HCT116 (cell line): ENCODE data around the gene CD320. TPM values are rescaled to one million over a fixed set of nuclear protein-coding genes. Genes with fewer than 3 reads are reported as not detected.

Experiments used
- ATAC-seq: fragments of 200-7000 bp; cut with Tn5 transposase; 2 replicates; pipeline ENCODE4 v1.9.1; 2020; ENCODE audit warnings: mild to moderate bottlenecking, moderate library complexity
- BruUV-seq: library from RNA; stranded (reverse); fragments of 400-500 nt; replicated peaks from 2 replicates; lab custom pipeline; 2021; lab: Mats Ljungman, UMichigan
- CTCF ChIA-PET: fragments of 300-600 bp; sonication (Branson Sonifier 250); formaldehyde crosslinking; loops from one replicate; lab custom pipeline; 2021; ENCODE audit warnings: antibody characterized with exemption; lab: Charles Lee
- POLR2A ChIA-PET: fragments of 300-600, 350-600 bp; sonication (Branson Sonifier 250); formaldehyde crosslinking; loops from one replicate; lab custom pipeline; 2021; ENCODE audit warnings: antibody characterized with exemption; lab: Charles Lee
- RAD21 ChIA-PET, 2 experiments: fragments of 300-600 bp; sonication (Branson Sonifier 250); formaldehyde crosslinking; loops; one replicate each; lab custom pipeline; 2023; ENCODE audit warnings: low total read pairs in 2 of 2; ENCODE audit not compliant: uncharacterized antibody in 2 of 2, unreplicated experiment in 2 of 2, low non-redundant PET in 1 of 2; lab: Charles Lee
- DNase-seq: peaks from one replicate; pipeline ENCODE4 v3.0.0-alpha.2; 2010; ENCODE audit warnings: low read depth, low spot score
- H2AFZ ChIP-seq: fragments of 200-600 bp; shearing (Covaris generic), sonication (generic); 2 replicates; pipeline ENCODE4 v1.6.1; 2017; ENCODE audit warnings: low read depth, mixed run types, mixed read lengths, antibody characterized with exemption, low read length; ENCODE audit not compliant: poor library complexity, severe bottlenecking
- H3K27ac ChIP-seq: 2 replicates; pipeline ENCODE4 v1.5.1; 2012; ENCODE audit warnings: low read depth, low read length
- H3K27me3 ChIP-seq: fragments of 200-600 bp; sonication (generic); 2 replicates; pipeline ENCODE4 v1.6.1; 2016; ENCODE audit warnings: mixed run types, low read length, mixed read lengths; ENCODE audit not compliant: insufficient read depth
- H3K36me3 ChIP-seq, 2 experiments: fragments of 200-500 bp in 1 of 2; fragments of 200-600 bp in 1 of 2; sonication (Bioruptor generic) in 1 of 2; sonication (generic) in 1 of 2; 2 replicates each; pipeline versions ENCODE4 v1.5.1 to v1.6.1; 2014 to 2016; ENCODE audit warnings: low read length in 2 of 2, inconsistent platforms in 1 of 2, mixed read lengths in 1 of 2, mixed run types in 1 of 2; ENCODE audit not compliant: insufficient read depth in 2 of 2, control insufficient read depth in 1 of 2
- H3K4me1 ChIP-seq, 2 experiments: fragments of 200-600 bp in 1 of 2; sonication (generic) in 1 of 2; 2 replicates each; pipeline versions ENCODE4 v1.5.1 to v1.6.1; 2012 to 2017; ENCODE audit warnings: low read length in 2 of 2, inconsistent platforms in 1 of 2, mild to moderate bottlenecking in 1 of 2, mixed read lengths in 1 of 2, mixed run types in 1 of 2, moderate library complexity in 1 of 2; ENCODE audit not compliant: insufficient read depth in 2 of 2, control insufficient read depth in 1 of 2
- H3K4me2 ChIP-seq: fragments of 200-600 bp; sonication (generic); 2 replicates; pipeline ENCODE4 v1.6.1; 2017; ENCODE audit warnings: mixed run types, low read length, mixed read lengths
- H3K4me3 ChIP-seq, 2 experiments: fragments of 200-600 bp in 1 of 2; sonication (generic) in 1 of 2; replicated peaks in 1 of 2; 2 replicates each; pipeline ENCODE4 v1.5.1; 2011 to 2016; ENCODE audit warnings: low read length in 2 of 2, control low read depth in 1 of 2, low read depth in 1 of 2, mild to moderate bottlenecking in 1 of 2, mixed read lengths in 1 of 2, mixed run types in 1 of 2
- H3K79me2 ChIP-seq: fragments of 200-600 bp; sonication (generic); 2 replicates; pipeline ENCODE4 v1.6.1; 2017; ENCODE audit warnings: mild to moderate bottlenecking, mixed run types, low read length, moderate library complexity, mixed read lengths; ENCODE audit not compliant: insufficient read depth
- H3K9ac ChIP-seq: fragments of 200-600 bp; sonication (generic); 2 replicates; pipeline ENCODE4 v1.6.1; 2016; ENCODE audit warnings: low read length, mixed read lengths
- H3K9me2 ChIP-seq: fragments of 200-600 bp; sonication (generic), shearing (Covaris generic); 2 replicates; pipeline ENCODE4 v1.6.1; 2017; ENCODE audit warnings: mixed run types, mild to moderate bottlenecking, moderate library complexity; ENCODE audit not compliant: insufficient read depth
- H3K9me3 ChIP-seq, 2 experiments: fragments of 200-500 bp in 1 of 2; fragments of 200-600 bp in 1 of 2; sonication (Bioruptor generic) in 1 of 2; sonication (generic) in 1 of 2; 2 replicates each; pipeline ENCODE4 v1.6.1; 2014 to 2017; ENCODE audit warnings: low read length in 2 of 2, mixed read lengths in 2 of 2, inconsistent platforms in 1 of 2, low read depth in 1 of 2, mild to moderate bottlenecking in 1 of 2, mixed run types in 1 of 2, moderate library complexity in 1 of 2; ENCODE audit not compliant: control insufficient read depth in 1 of 2, insufficient read depth in 1 of 2
- H4K20me1 ChIP-seq: fragments of 200-600 bp; sonication (generic), shearing (Covaris generic); 2 replicates; pipeline ENCODE4 v1.6.1; 2017; ENCODE audit warnings: mixed run types, mild to moderate bottlenecking, moderate library complexity; ENCODE audit not compliant: insufficient read depth
- CEBPB ChIP-seq: IDR thresholded peaks from 2 replicates; pipeline ENCODE4 v1.6.1; 2012; ENCODE audit warnings: low read depth
- EGR1 ChIP-seq: IDR thresholded peaks from 2 replicates; pipeline ENCODE4 v1.6.1; 2012; ENCODE audit warnings: low read depth
- EZH2phosphoT487 ChIP-seq: fragments of 200-600 bp; IDR thresholded peaks from 2 replicates; pipeline ENCODE4 v1.6.1; 2018; ENCODE audit warnings: antibody characterized with exemption, borderline replicate concordance
- JUND ChIP-seq: IDR thresholded peaks from 2 replicates; pipeline ENCODE4 v1.6.1; 2012
- POLR2AphosphoS5 ChIP-seq: IDR thresholded peaks from 2 replicates; pipeline ENCODE4 v1.6.1; 2011; ENCODE audit warnings: mild to moderate bottlenecking, low read depth, low read length, moderate library complexity
- RAD21 ChIP-seq: IDR thresholded peaks from 2 replicates; pipeline ENCODE4 v1.6.1; 2012; ENCODE audit warnings: low read depth, mild to moderate bottlenecking
- REST ChIP-seq: IDR thresholded peaks from 2 replicates; pipeline ENCODE4 v1.6.1; 2012; ENCODE audit warnings: low read depth
- SIN3A ChIP-seq: IDR thresholded peaks from 2 replicates; pipeline ENCODE4 v1.6.1; 2012; ENCODE audit warnings: low read depth
- SP1 ChIP-seq: IDR thresholded peaks from 2 replicates; pipeline ENCODE4 v1.6.1; 2012; ENCODE audit warnings: low read depth
- SRF ChIP-seq: IDR thresholded peaks from 2 replicates; pipeline ENCODE4 v1.6.1; 2012; ENCODE audit warnings: low read depth
- YY1 ChIP-seq: IDR thresholded peaks from 2 replicates; pipeline ENCODE4 v1.6.1; 2011; ENCODE audit warnings: low read length, low read depth, moderate library complexity, mild to moderate bottlenecking; ENCODE audit not compliant: insufficient replicate concordance; ENCODE audit errors: extremely low read depth
- ZBTB33 ChIP-seq: IDR thresholded peaks from 2 replicates; pipeline ENCODE4 v1.6.1; 2011; ENCODE audit warnings: mild to moderate bottlenecking, low read length, moderate library complexity; ENCODE audit not compliant: insufficient replicate concordance; ENCODE audit errors: extremely low read depth
- ZNF274 ChIP-seq: fragments of 200-500 bp; sonication (Bioruptor generic); IDR thresholded peaks from 2 replicates; pipeline ENCODE4 v1.6.1; 2014; ENCODE audit warnings: mild to moderate bottlenecking, low read depth, low read length, inconsistent platforms
- intact Hi-C: fragments of 100-400 bp; cut with micrococcal nuclease; formaldehyde crosslinking; loops from 2 replicates; pipeline ENCODE4 v1.10.0; 2022
- total RNA-seq: library from RNA; stranded (reverse); gene quantifications from one replicate; pipeline ENCODE4 v1.2.1, GENCODE V29; 2021; ENCODE audit not compliant: unreplicated experiment

CD320 gene
- total RNA-seq, 1 experiment from 2014 or later = 86.2 TPM

GRCh38 chr19:8253678-8254077 is 54.5 kb downstream of the CD320 start:
- Histone ChIP-seq H3K27ac (no peak overlapping the region), H3K4me2 (no peak overlapping the region), H3K36me3 (no peaks in the 10 kb centered on the region), H3K9me2 (no peaks in the 10 kb centered on the region), H3K27me3 (no peaks in the 10 kb centered on the region), H3K79me2 (no peaks in the 10 kb centered on the region)
- ATAC-seq (no peak), DNase-seq (no peak)
- intact Hi-C loops = loop anchor here (1.0 to 5.0 kb wide), 5 partner anchors 95 to 309 kb away; no protein-coding TSS in a partner anchor
- no TSS peak for BruUV-seq
- ChIA-PET RAD21 (interaction anchor here (0.7 to 1.1 kb wide), 5 partner anchors 67 to 309 kb away, joined by 4 to 6 read pairs (median 4); no protein-coding TSS in a partner anchor), CTCF (interaction anchor here (1.1 to 2.3 kb wide), 2 partner anchors 95 to 310 kb away, joined by 3 to 19 read pairs; partner anchors contain the start of gene TIMM44)
- TF ChIP-seq POLR2AphosphoS5 (no peak), RAD21 (no peak), YY1 (no peak), REST (no peak), EGR1 (no peak), SRF (no peak), SIN3A (no peak), JUND (no peak), SP1 (no peak), ZNF274 (no peak), EZH2phosphoT487 (no peak), ZBTB33 (no peak), CEBPB (no peak)
- TF ChIP-seq, all 23 proteins: peak for 0
- no peaks in the 10 kb centered on the region for H3K9me3 ChIP-seq
- no peak overlapping the region for H2AFZ ChIP-seq
- POLR2A ChIA-PET = interaction anchor here (0.7 kb wide), 1 partner anchor 80 kb away, joined by 3 read pairs; no protein-coding TSS in a partner anchor
- no peak overlapping the region for H3K9ac ChIP-seq
- H4K20me1 ChIP-seq = no peaks in the 10 kb centered on the region
- peaks cover 5 to 20% of the 10 kb centered on the region in 2 experiments; a peak in 3 of 4 replicates for H3K4me1 ChIP-seq
- H3K4me3 ChIP-seq = no peak overlapping the region
